ENCODE measurements around the gene ANKS6.

- TF ChIP-seq CTCF (IDR thresholded peaks at IDR 0.05; ENCODE audit: low read depth, low read length, missing input control) (no peak), RAD21 (IDR thresholded peaks at IDR 0.05) (no peak), SP1 (IDR thresholded peaks at IDR 0.05) (no peak), ATF3 (IDR thresholded peaks at IDR 0.05) (no peak), RXRA (IDR thresholded peaks at IDR 0.05) (no peak), MAX (IDR thresholded peaks at IDR 0.05) (no peak), EGR1 (IDR thresholded peaks at IDR 0.05; ENCODE audit: low read depth in 2 of 2) (no peak), JUND (IDR thresholded peaks at IDR 0.05) (no peak), REST (IDR thresholded peaks at IDR 0.05) (no peak)
These were observed 25.6 kb downstream of the ANKS6 start for GRCh38 chr9:98770717-98771116.
